ENCODE data around the gene RNF144A.

GRCh38 chr2:7093376-7093775, 176.2 kb downstream of the RNF144A start:
- TF ChIP-seq POLR2A (IDR thresholded peaks at IDR 0.05), result no peak
- TF ChIP-seq, protein P1, sequence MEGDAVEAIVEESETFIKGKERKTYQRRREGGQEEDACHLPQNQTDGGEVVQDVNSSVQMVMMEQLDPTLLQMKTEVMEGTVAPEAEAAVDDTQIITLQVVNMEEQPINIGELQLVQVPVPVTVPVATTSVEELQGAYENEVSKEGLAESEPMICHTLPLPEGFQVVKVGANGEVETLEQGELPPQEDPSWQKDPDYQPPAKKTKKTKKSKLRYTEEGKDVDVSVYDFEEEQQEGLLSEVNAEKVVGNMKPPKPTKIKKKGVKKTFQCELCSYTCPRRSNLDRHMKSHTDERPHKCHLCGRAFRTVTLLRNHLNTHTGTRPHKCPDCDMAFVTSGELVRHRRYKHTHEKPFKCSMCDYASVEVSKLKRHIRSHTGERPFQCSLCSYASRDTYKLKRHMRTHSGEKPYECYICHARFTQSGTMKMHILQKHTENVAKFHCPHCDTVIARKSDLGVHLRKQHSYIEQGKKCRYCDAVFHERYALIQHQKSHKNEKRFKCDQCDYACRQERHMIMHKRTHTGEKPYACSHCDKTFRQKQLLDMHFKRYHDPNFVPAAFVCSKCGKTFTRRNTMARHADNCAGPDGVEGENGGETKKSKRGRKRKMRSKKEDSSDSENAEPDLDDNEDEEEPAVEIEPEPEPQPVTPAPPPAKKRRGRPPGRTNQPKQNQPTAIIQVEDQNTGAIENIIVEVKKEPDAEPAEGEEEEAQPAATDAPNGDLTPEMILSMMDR (IDR thresholded peaks at IDR 0.05), result no peak

Measured in tibial nerve (tissue), 3 donors.